GM19193 (cell line): Measurements from ENCODE around the gene MMP15.

Experiments used
- POLR2A ChIP-seq: IDR thresholded peaks from 4 replicates; pipeline ENCODE4 v1.6.1; 2011; ENCODE audit not compliant: insufficient read depth, insufficient read length; ENCODE audit errors: extremely low read depth

Gene MMP15

GRCh38 chr16:57993438-57993837 lies 32.1 kb upstream of the MMP15 start:
- TF ChIP-seq POLR2A: no peak

DNA sequence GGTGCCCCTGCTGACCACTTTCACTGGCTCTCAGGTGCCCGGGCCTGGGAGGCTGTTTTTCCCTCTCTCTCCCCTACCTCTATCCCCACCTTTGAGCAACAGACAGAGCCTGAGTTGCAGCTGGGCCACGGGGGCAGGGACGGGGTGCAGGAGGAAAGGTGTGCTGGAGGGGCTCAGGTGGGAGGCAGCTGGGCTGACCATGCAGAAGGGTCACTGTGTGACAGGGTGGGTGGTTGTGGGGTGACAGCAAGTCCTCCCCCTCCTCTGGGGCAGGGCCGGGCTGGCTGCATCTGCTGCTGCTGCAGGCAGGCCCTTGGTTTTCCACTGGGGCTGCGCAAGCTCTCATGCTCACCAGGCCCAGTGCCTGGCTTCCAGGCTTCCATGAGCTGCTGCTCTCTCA lies 31.7 kb upstream of the MMP15 start:
- TF ChIP-seq POLR2A: no peak

DNA sequence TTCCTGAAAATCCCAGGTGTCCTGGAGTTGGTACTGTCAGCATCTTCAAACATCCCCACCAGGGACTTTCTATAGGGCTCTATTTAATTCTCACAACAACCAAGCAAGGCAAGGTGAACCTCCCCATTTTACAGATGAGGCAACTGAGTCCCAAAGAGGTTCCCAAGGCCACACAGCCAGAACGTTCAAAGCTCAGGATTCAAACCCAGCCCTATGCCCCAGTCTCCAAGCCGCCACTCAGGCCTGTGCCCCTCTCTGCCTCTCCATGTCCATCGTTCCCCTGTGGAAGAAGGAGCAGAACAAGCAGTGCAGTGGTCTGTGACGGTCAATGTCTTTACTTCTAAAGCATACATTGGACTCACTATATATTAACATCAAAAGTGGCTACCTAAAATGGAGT lies 31.2 kb upstream of the MMP15 start:
- TF ChIP-seq POLR2A: no peak

GRCh38 chr16:57994778-57995177 lies 30.8 kb upstream of the MMP15 start:
- TF ChIP-seq POLR2A: no peak

DNA sequence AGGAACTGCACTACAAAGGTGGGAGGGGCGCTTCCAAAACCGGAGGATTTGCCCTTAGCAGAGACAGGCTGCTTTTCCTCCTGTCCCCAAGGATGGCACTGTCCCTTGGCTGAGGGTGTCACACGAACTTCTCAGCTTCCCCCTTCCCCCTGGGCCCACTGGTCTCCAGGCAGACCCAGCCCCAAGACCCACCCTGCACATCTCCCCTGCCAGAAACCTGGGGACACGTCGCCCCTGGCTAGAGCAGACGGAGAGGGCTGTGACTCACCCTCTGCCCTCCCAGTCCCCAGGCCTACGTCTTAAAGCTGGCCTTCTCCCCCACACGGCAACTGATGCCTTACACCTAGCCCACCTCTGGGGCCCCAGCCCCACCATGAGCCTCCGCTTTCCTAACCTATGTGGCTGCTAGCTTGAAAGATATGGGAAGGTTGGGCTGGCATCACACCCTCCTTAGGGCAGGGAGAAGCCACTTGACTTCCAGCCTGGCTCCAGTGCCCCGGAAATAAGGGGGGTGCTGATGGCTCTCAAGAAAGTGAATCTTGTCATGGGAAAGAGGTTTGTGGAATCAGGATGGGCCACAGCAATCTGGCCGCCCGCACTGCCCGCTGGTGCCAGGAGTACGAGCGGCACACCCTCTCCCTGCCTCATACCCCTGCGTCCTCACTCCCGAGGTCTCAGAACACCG lies 29.7 kb upstream of the MMP15 start:
- no peak for TF ChIP-seq POLR2A

- TF ChIP-seq POLR2A: no peak
Observed at GRCh38 chr16:57996406-57997175, 29.0 kb upstream of the MMP15 start.

- no peak for TF ChIP-seq POLR2A
Observed at GRCh38 chr16:57997176-57997527, 28.4 kb upstream of the MMP15 start.

DNA sequence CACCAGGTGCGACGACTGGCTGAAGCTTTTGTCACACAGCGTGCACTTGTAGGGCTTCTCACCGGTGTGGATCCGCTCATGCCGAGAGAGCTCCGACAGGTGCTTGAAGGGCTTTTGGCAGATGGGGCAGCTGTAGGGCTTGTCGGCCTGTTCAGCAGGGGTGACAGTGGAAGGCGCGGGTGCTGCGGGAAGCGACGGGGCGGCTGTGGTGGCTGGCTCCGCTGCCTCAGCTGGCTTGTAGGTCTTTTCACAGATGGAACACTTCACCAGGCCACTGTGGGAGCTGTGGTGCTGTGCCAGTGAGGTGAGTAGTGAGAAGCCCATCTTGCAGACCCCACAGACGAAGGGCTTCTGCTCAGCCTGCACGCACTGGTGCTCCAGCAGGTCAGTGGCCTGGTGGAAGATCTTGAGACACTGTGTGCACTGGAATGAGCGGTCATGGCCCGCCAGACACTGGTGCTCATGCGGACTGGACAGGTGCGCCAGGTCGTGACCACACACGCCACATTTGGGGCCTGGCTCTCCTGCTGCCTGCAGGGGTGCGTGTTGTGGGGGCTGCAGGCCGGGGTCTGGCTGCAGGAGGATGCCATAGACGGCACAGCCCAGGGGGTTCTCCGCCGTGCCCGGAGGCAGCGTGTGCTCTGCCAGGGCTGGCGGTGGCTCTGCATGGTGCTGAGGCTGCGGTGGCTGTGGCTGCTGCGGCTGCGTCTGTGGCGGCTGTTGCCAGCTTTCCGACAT lies 27.9 kb upstream of the MMP15 start:
- no peak for TF ChIP-seq POLR2A

DNA sequence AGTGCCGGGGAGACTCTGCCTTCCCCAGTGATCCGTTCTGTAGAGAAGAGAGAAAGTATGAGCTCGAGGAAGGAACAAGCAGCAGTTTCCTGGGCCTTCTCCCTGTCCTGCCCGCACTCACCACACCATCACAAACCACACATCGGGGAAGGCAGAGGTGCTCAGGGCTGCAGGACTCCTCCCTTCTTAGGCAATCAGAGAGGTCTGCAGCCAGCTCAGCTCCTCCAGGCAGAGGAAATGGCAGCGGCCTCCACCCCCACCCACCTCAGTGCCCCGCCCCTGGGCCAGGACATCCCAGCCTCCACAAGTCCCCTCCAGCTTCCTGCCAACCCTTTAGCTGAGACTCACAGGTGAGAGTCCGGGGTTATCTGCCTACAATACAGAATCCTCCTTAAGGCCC lies 27.1 kb upstream of the MMP15 start:
- no peak for TF ChIP-seq POLR2A

- TF ChIP-seq POLR2A: no peak
Observed at GRCh38 chr16:57998992-57999365, 26.6 kb upstream of the MMP15 start.

DNA sequence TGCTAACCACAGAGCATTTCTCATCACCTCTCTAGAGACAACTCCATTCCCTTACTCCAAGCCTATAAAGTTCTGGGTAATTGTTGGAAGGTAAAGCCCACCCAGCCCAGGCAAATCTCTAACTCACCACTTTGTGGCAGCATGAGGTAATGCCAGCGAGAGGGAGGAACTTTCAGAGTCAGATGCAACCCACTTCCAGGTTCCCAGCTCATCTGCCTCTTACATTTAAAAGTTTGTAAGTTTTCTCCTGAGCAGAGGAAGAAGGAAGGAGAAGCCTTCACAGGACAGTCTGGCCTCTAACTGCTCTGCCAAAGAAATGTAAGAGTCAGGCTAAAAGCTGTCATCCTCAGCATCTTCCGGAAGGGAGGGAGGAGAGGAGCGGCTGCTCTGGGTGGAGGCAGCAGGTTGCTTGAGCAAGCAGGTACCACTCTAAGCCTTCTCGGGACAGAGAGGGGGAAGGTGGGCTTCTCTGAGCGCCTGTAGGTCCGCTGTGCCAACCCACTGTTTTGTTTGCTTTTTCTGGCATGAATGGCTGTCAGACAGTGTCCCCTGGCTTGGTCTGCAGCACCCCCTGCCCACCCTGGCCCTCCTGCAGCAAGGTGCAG lies 26.1 kb upstream of the MMP15 start:
- no peak for TF ChIP-seq POLR2A

GRCh38 chr16:57999971-58000705 lies 25.4 kb upstream of the MMP15 start, which contains the start of gene ZNF319:
Gene ZNF319 (minus strand): TSS chr16:58000672. CDS start chr16:57998265, 2,407 bp downstream.
- no peak for TF ChIP-seq POLR2A

- TF ChIP-seq POLR2A: peak; percentile 85
Observed at GRCh38 chr16:58000706-58001676, 24.6 kb upstream of the MMP15 start, which contains the start of gene USB1. Gene USB1 (plus strand): TSS chr16:58001407. CDS start chr16:58001484, 77 bp downstream.

GRCh38 chr16:58001781-58002415 lies 23.7 kb upstream of the MMP15 start:
- no peak for TF ChIP-seq POLR2A

DNA sequence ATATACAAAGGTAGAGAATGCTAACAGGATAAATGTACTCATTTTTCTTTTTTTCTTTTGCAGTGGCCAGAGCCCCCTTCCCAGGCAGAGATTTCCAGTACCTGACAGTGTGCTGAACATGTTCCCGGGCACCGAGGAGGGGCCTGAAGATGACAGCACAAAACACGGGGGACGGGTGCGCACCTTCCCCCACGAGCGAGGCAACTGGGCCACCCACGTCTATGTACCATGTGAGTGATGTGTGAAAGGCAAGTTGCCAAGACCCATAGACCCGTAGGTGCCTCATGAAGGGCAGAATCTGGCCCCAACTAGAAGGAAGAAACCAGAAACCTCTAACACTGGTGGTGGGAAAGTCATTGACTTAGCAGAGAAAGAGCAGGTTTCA lies 23.1 kb upstream of the MMP15 start:
- TF ChIP-seq POLR2A: no peak
